HG03442 (cell line): ENCODE data around the gene SENP2.
A peak's percentile ranks its signal among the peaks of the same experiment; 100 is the strongest.
"Not testable (repeated sequence)": the region's sequence is repeated elsewhere in the genome, so short reads cannot be mapped to it uniquely, and the experiment has no call there.

Experiments
- ATAC-seq: cut with Tn5 transposase; IDR thresholded peaks from one replicate; pipeline ENCODE4 v1.9.1; 2021; ENCODE audit warnings: mild to moderate bottlenecking, moderate library complexity; ENCODE audit not compliant: unreplicated experiment

The SENP2 gene

GRCh38 chr3:185585859-185586685 lies at the start of gene SENP2:
Gene SENP2 (plus strand): TSS chr3:185586295. CDS start chr3:185586414, 119 bp downstream.
- peak; percentile 95 for ATAC-seq

DNA sequence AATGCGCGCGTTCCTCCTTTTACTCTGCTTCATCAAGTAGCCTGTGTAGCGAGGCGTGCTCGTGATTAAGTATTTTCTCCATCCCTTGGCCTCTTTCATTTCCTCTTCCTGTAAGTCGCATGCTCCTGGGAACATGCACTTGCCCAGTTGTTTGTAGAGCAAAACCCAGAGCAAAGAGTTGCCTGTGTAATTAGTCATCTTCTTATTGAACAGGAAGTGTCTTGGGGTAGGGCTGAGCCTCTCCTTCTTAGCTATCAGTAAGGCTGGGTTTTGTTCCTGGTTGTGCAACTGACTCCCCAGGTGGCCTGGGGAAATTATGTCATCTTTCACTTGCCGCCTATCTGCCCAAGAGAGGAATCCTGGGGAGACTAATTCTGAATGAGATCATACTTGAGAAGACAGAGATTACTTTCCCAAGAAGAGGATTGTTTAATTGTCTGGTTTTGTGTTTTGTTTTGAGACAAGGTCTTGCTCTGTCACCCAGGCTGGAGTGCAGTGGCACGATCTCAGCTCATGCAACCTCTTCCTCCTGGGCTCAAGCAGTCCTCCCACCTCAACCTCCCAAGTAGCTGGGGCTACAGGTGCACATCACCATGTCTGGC lies 48.6 kb upstream of the SENP2 start:
- ATAC-seq, result peak; percentile 98

DNA sequence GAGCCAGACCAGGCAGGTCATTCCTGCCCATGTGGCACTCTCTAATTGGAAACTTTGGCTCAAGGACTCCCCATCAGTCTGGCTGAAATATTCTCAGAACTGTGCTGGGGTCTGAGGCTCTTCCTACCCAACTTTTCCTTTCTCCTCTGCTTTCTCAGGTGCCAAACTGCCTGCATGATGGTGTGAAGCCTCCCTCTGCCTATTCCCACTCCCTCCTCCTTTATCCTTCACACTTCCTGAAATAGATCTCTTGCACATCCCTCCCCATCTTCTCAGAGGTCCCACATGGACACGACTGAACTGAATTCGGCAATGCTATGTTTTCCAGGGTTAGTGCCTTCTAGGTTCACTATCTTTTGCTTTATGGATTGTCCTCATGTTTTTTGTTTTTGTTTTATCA lies 46.2 kb upstream of the SENP2 start:
- ATAC-seq, result no peak

DNA sequence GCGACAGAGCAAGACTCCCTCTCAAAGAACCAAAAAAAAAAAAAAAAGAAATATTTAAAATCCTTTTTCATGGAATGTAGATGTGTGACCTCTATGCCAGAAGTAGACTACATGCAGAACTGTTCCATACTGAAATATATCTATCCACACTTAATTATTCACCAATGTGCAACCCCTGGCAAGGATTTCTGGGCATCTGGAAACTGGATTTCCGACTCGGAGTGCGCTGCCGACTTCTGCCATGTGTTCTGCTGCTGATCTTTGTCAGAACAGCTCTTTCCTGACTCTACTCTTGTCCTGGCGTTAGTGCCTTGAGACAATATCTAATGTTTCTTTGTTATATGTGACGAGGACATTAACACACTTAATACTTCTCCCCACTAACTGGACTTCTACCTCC lies 45.4 kb upstream of the SENP2 start:
- no peak for ATAC-seq

GRCh38 chr3:185549122-185549521 lies 37.0 kb upstream of the SENP2 start:
- ATAC-seq, result no peak

- ATAC-seq, result no peak
These were observed 36.4 kb upstream of the SENP2 start for GRCh38 chr3:185549651-185550111.

DNA sequence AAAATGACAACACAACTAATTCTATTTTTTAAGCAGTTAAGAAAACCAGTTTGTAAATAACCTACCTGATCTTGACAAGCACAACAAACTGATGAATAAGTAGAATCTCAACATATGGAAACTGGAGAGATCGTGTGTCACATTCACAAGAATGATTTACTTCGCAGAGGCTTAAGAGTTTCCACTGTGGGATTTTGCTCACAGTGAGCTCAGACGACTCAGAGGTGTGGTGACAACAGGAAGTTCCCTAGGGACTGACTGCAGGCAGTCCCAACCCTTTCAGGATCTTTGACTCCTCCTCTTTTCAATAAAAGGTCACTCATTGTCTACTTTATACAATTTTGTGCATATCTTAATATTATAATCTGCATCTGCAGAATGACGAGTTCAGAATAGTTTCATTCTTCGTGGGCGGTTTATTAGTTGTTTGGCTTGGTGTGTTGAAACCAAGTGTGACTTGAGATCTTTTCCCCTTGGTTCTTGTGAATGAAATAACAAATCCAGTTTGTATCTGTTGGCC lies 33.7 kb upstream of the SENP2 start, which contains the start of gene LIPH:
Gene LIPH, minus strand, starts transcription at position 231 of the 520 bp plus-strand sequence. Its CDS starts 117 bp downstream, at position 114.
- peak; percentile 68 for ATAC-seq

DNA sequence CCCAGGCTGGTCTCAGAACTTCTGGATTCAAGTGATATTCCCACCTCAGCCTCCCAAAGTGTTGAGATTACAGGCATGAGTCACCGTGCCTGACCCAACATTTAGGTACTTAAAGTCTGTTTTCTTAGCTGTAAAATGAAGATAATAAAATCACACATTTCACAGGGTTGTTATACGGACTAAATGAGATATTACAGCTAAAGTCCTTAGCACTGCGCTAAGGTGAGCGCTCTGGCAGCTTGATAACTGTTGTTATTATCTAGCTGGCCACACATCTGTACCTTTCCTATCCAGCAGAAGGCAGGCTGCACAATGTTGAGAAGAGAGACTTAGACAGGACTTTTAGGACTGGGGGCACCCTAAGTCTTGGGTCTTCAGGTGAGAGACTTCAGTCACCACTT lies 31.0 kb upstream of the SENP2 start:
- no peak for ATAC-seq

DNA sequence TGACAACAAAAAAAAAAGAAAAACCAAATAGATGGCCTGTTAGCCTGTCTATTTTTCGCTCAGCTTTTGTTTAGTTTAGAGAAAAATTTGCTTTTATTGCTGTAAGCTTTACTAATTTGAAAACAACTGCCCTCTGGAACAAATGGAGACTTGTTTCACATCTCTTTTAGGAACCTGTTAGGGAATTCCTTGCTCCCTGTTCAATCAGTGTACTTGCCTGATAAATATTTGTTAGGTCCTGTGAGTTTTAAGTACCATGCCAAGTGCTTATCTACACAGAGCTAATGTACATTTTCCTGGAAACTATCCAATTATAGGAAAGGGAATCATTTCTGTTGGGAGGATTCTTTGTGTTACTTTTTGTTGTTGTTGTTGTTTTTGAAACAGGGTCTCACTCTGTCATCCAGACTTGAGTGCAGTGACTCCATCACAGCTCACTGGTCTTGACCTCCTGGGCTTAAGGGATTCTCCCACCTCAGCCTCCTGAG lies 30.2 kb upstream of the SENP2 start:
- no peak for ATAC-seq

- not testable (repeated sequence) for ATAC-seq
These were observed 29.5 kb upstream of the SENP2 start for GRCh38 chr3:185556640-185557039.

GRCh38 chr3:185558395-185558794 lies 27.7 kb upstream of the SENP2 start:
- ATAC-seq, result no peak

DNA sequence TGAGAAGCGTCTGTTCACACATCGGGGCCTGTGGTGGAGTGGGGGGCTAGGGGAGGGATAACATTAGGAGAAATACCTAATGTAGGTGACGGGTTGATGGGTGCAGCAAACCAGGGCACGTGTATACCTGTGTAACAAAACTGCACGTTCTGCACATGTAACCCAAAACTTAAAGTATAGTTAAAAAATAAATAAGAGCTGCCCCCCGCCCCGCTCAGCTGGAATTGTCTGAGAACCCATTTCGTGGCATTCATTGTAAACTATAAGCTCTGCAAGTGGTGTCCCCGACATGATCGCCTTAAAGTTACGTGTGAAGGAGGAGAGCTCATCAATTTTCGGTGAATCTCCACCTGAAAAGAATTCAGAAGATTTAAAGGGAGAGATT lies 26.4 kb upstream of the SENP2 start:
- ATAC-seq, result no peak

DNA sequence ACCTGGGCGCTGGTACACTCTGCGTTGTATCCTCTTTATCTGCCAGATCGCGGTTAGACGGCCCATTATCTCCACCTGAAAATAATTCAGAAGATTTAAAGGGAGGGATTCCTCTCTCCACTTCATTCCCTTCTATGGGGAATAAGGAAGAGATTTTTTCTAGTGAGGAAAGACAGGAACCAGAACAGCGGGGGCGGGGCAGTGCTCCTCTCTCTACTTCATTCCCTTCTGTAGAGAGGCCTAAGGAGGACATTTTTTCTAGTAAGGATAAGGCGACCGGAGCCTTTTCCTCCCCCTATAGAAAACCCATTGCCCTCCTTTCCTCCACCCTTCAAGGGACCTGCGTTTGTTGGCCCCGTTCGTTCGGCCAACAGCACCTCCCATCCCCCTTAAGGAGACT lies 25.4 kb upstream of the SENP2 start:
- no peak for ATAC-seq

DNA sequence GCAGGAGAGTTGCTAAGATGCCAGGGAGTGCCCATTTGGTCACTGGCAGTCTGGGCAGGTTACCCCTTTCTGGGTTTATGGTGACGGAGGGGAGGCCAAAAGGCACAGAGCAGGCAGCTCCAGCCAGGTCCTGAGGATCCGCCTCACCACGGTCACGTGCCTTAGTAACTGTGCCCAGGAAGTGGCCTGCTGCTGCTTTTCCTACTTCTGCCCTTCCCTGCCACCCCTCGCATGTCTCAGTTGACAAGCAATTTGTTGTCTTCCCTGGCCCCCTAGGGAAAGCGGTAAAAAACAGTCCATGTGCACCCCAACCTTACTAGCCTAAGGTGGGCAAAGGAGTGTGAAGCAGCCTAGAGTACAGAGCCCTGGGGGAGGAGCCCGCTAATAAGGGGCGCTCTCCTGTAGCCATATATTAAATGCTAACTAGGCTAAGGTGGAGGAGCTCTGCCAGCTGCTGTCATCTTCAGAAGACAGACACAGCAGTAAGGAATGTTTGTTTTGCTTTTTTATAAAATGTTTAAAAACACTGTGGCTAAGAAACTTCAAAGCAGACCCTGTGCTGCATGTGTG lies 24.6 kb upstream of the SENP2 start:
- ATAC-seq, result no peak

DNA sequence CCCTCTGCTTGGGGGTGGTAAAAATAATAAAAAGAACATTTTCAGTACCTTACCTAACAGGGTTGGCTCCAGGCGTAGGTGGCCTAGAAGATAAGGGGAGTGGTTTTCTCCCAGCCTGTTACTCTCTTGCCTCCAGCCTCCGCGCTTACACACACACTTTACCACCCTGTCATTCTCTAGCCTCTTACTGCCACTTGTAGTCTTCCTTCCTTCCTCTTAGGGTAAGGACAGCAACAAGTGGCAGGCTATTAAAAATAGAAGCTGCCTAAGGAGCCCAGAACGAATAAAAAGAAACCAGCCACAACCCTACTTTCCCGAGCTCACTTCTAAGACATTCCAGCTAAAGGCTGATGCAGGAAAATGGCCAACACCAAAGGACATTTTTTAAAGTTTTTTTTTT lies 24.1 kb upstream of the SENP2 start:
- no peak for ATAC-seq

DNA sequence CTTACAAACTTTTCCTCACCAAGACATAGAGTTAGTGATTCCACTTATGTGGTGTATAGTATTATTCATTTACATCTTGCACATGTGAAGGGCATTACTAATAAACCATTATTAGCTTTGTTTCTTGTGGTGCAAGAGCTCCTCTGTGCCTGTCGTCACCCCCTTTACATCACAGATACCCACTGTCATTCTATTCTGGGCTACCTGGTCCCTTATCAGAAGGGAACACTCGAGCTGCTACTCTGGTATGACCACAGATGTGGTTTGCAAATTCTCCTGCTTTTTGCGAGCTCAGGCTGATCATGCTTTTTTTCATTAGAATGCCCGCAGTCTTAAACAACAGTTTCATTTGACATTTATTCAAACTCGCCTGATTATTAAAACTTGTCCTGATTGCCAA lies 13.9 kb upstream of the SENP2 start:
- ATAC-seq, result no peak

- ATAC-seq, result peak; percentile 68
These were observed 10.8 kb upstream of the SENP2 start for GRCh38 chr3:185575108-185575869.

DNA sequence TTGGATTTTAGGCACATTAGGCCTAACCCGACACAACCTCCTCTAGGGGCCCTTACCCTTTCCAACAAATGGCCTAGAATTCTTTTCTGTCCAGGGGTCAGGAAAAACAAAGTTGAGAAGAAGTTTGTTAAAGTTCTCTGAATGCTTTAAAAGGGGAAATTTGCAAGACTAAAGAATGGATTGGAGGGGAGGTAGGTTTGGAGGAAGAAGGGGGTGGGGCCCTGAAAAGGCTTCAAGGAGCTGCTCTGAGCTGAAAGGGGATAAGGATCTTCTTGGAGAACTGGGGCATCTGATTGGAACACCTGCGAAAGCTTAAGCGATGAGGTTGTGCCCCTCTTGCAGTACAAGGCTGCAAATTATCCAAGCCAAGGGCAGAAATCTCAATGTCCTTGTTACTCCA lies 3.9 kb upstream of the SENP2 start:
- ATAC-seq, result no peak

DNA sequence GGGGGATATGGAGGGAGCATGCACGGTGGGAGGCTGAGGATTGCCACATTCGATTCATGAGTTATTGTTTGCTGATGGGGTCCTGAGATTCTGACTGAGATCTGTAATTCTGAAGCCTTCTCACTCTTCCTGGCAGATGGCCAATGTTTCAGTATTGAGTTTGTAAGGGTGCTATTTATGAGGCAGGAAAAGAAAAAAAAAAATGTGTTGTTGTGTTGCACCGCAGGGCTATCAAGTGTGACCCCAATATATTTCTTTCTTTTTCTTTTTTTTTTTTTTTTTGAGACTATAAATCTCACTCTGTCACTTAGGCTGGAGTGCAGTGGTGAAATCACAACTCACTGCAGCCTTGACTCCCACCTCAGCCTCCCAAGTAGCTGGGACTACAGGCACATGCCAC lies 3.2 kb upstream of the SENP2 start:
- no peak for ATAC-seq

GRCh38 chr3:185583925-185584324 lies 2.2 kb upstream of the SENP2 start:
- ATAC-seq, result no peak

- no peak for ATAC-seq
These were observed 1.4 kb upstream of the SENP2 start for GRCh38 chr3:185584686-185585085.
